ENCODE measurements around the gene SHTN1.
A peak's percentile ranks its signal among the peaks of the same experiment; 100 is the strongest.

SHTN1 gene

DNA sequence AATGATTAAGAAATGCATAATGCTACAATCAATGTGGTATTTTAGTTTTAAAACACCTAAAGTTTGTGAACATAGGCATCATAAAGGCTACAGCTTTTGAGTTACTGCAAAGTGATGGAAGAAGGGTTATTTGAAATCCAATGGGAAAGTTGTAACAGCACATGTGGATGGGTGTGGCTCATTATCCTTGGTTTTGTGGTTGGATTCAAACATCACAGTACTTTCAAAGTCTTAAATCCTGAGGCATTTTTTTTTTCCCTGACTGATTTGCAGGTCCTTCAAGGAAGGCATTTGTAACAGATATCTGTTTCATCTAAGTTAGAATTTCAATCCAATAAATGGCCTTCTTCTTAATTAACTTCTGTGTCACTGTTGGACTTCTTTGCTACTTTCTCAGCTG is 9.8 kb upstream of the SHTN1 start:
- Histone ChIP-seq H3K27me3 (ENCODE audit: insufficient read depth, low read length) (no peaks in the 10 kb centered on the region), H3K14ac (ENCODE audit: low read length) (no peak overlapping the region), H2AK5ac (ENCODE audit: low read length) (no peak overlapping the region), H3K23ac (ENCODE audit: low read length) (no peak overlapping the region), H3K18ac (ENCODE audit: low read length) (no peak overlapping the region), H3K9me3 (ENCODE audit: insufficient read depth, low read depth, low read length) (no peaks in the 10 kb centered on the region), H3K4me1 (ENCODE audit: control insufficient read depth in 1 of 2, insufficient read depth in 2 of 2, low read length in 2 of 2) (no peaks in the 10 kb centered on the region), H3K9ac (ENCODE audit: low read length) (no peak overlapping the region), H3K79me1 (ENCODE audit: low read length) (no peaks in the 10 kb centered on the region), H4K12ac (ENCODE audit: low read depth, low read length) (no peak overlapping the region), H4K8ac (ENCODE audit: low read depth, low read length) (no peak overlapping the region), H2BK120ac (ENCODE audit: insufficient read depth, low read length, poor library complexity) (no peak overlapping the region), H2AFZ (ENCODE audit: insufficient read depth, low read length, poor library complexity) (no peak overlapping the region), H3K4me2 (ENCODE audit: low read length) (no peak overlapping the region), H3K27ac (ENCODE audit: low read depth, low read length) (no peak overlapping the region), H3K4ac (ENCODE audit: low read depth, low read length) (no peak overlapping the region), H3K4me3 (ENCODE audit: low read depth, low read length) (no peak overlapping the region), H4K91ac (ENCODE audit: low read depth, low read length) (no peak overlapping the region), H2BK5ac (ENCODE audit: low read depth, low read length, poor library complexity) (no peak overlapping the region), H2BK12ac (ENCODE audit: low read length) (no peak overlapping the region), H3K36me3 (ENCODE audit: control insufficient read depth in 1 of 2, insufficient read depth in 2 of 2, low read length in 2 of 2) (no peaks in the 10 kb centered on the region), H3K79me2 (ENCODE audit: control insufficient read depth, insufficient read depth, low read length, poor library complexity) (no peaks in the 10 kb centered on the region)
- no peak for DNase-seq

DNA sequence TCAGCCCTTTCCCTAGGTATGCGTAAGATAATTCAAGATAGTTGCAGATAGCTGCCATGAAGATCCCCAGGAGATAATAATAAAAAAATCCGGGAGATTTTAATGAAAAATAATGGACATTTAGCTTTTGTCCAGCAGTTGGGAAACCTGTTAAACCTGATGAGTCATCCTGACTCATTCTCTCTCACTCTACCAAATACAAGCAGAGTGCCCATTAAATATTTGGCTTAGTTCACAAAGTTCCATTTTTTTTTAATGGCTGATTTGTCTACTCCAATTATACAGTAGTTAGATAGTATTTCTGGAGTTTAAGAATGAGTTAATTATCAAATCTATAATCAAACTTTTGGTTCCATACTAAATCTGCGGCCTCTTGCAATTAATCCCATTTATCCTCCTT is 2.1 kb upstream of the SHTN1 start:
- Histone ChIP-seq H3K79me2 (ENCODE audit: control insufficient read depth, insufficient read depth, low read length, poor library complexity) (peaks cover 7% of the 10 kb centered on the region), H3K27me3 (ENCODE audit: insufficient read depth, low read length) (no peaks in the 10 kb centered on the region), H4K8ac (ENCODE audit: low read depth, low read length) (no peak overlapping the region), H3K4me2 (ENCODE audit: low read length) (no peak overlapping the region), H3K27ac (ENCODE audit: low read depth, low read length) (no peak overlapping the region), H3K14ac (ENCODE audit: low read length) (no peak overlapping the region), H3K4me3 (ENCODE audit: low read depth, low read length) (no peak overlapping the region), H3K9me3 (ENCODE audit: insufficient read depth, low read depth, low read length) (no peaks in the 10 kb centered on the region), H3K79me1 (ENCODE audit: low read length) (peaks cover 12% of the 10 kb centered on the region), H2BK120ac (ENCODE audit: insufficient read depth, low read length, poor library complexity) (no peak overlapping the region), H4K91ac (ENCODE audit: low read depth, low read length) (no peak overlapping the region), H2AK5ac (ENCODE audit: low read length) (no peak overlapping the region), H3K9ac (ENCODE audit: low read length) (no peak overlapping the region), H3K36me3 (ENCODE audit: control insufficient read depth in 1 of 2, insufficient read depth in 2 of 2, low read length in 2 of 2) (no peaks in the 10 kb centered on the region), H2BK5ac (ENCODE audit: low read depth, low read length, poor library complexity) (no peak overlapping the region), H3K23ac (ENCODE audit: low read length) (no peak overlapping the region), H2BK12ac (ENCODE audit: low read length) (no peak overlapping the region), H3K18ac (ENCODE audit: low read length) (no peak overlapping the region), H4K12ac (ENCODE audit: low read depth, low read length) (no peak overlapping the region), H2AFZ (ENCODE audit: insufficient read depth, low read length, poor library complexity) (no peak overlapping the region), H3K4ac (ENCODE audit: low read depth, low read length) (no peak overlapping the region), H3K4me1 (ENCODE audit: control insufficient read depth in 1 of 2, insufficient read depth in 2 of 2, low read length in 2 of 2) (peaks cover 5 to 11% of the 10 kb centered on the region in 2 experiments)
- peak in 1 of 2 donors; percentile 80 for DNase-seq
- WGBS (ENCODE audit: extremely low coverage, insufficient coverage, insufficient read length), result no CpG with 5 or more reads among the region's 3 CpGs

DNA sequence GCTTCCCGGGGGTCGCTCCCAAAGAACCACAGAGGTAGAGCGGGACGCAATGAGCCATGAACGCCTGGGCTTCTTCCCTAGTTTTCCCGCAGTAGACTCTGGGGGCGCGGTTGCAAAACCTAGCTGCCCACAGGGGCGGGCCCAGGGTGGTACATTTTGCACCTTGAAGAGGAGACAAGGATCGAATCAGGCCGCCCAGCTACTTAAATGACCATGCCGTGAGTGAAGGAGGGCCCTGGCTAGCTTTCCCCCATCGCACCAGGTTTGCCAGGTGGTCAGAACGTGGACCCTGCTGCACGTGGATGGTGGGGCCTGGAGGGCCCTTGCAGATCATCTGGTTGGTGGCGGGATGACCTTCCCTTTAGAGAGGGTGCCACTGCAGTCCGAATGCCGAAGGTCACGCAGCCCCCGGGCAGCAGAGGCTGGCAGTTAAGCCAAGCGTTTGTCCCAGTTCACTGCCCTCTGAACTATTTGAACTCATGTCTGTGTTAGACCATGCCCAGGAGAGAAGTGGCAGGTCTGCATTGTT is 604 bp upstream of the SHTN1 start:
- H3K36me3 ChIP-seq (ENCODE audit: control insufficient read depth in 1 of 2, insufficient read depth in 2 of 2, low read length in 2 of 2), result no peaks in the 10 kb centered on the region
- H3K27me3 ChIP-seq (ENCODE audit: insufficient read depth, low read length), result no peaks in the 10 kb centered on the region
- peaks cover 5 to 11% of the 10 kb centered on the region in 2 experiments for H3K4me1 ChIP-seq (ENCODE audit: control insufficient read depth in 1 of 2, insufficient read depth in 2 of 2, low read length in 2 of 2)
- peak overlapping the region; percentile 93 for H4K8ac ChIP-seq (ENCODE audit: low read depth, low read length)
- H2AFZ ChIP-seq (ENCODE audit: insufficient read depth, low read length, poor library complexity), result peak overlapping the region; percentile 89
- no peaks in the 10 kb centered on the region for H3K9me3 ChIP-seq (ENCODE audit: insufficient read depth, low read depth, low read length)
- no peak overlapping the region for H2AK5ac ChIP-seq (ENCODE audit: low read length)
- peak overlapping the region; percentile 62 for H3K9ac ChIP-seq (ENCODE audit: low read length)
- WGBS (ENCODE audit: extremely low coverage, insufficient coverage, insufficient read length), result no CpG with 5 or more reads among the region's 21 CpGs
- peak overlapping the region; percentile 42 for H3K18ac ChIP-seq (ENCODE audit: low read length)
- H3K27ac ChIP-seq (ENCODE audit: low read depth, low read length), result peak overlapping the region; percentile 24
- peak overlapping the region; percentile 9 for H2BK12ac ChIP-seq (ENCODE audit: low read length)
- peak overlapping the region; percentile 58 for H4K12ac ChIP-seq (ENCODE audit: low read depth, low read length)
- DNase-seq, result peak; percentile 11 to 31
- peak overlapping the region; percentile 12 for H3K4ac ChIP-seq (ENCODE audit: low read depth, low read length)
- H3K23ac ChIP-seq (ENCODE audit: low read length), result no peak overlapping the region
- peak overlapping the region; percentile 87 for H3K4me3 ChIP-seq (ENCODE audit: low read depth, low read length)
- H3K79me1 ChIP-seq (ENCODE audit: low read length), result peaks cover 12% of the 10 kb centered on the region
- peak overlapping the region; percentile 59 for H3K4me2 ChIP-seq (ENCODE audit: low read length)
- H3K79me2 ChIP-seq (ENCODE audit: control insufficient read depth, insufficient read depth, low read length, poor library complexity), result peaks cover 7% of the 10 kb centered on the region
- H2BK5ac ChIP-seq (ENCODE audit: low read depth, low read length, poor library complexity), result peak overlapping the region; percentile 32
- peak overlapping the region; percentile 12 for H3K14ac ChIP-seq (ENCODE audit: low read length)
- peak overlapping the region; percentile 44 for H2BK120ac ChIP-seq (ENCODE audit: insufficient read depth, low read length, poor library complexity)
- H4K91ac ChIP-seq (ENCODE audit: low read depth, low read length), result peak overlapping the region; percentile 93

DNA sequence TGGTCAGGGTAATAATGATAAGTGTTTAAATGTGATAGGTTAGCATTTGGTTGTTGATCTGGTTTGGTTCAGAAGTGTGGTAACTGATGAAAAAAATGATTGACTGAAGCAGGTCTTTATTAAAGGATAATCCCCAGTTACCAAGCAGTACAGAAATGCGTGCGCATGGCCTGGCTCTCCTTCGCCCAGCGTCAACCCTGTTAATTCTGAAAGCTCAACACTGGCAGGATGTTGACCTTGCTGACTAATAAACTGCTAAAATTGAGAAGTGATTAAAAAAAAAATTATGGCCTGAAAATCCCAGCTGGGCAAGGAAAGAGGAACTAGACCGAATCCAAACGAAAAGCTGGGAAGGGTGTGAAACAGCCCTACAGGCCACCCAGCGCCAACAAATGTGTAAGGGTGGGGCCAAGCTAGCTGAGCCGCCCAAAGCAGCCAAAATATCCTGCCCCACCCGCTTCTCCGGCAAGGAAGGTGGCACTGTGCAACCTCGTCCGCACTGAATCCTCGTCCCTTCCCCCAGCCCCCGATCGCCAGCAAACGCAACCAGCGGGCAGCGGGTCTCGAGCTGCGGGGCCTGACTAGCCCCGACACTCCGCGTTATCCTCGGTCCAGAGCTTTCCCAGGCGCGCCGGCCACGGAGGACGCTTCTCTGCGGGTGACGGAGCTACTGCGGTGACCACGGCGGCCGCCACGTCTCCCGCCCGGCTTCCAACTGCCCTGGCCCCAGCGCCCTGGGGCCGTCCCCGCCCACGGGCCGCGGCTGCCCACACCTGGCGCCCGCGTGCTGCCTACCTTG is 561 bp downstream of the SHTN1 start:
- Histone ChIP-seq H3K79me2 (ENCODE audit: control insufficient read depth, insufficient read depth, low read length, poor library complexity) (peaks cover 7% of the 10 kb centered on the region), H3K4me2 (ENCODE audit: low read length) (peak overlapping the region; percentile 59), H3K4me1 (ENCODE audit: control insufficient read depth in 1 of 2, insufficient read depth in 2 of 2, low read length in 2 of 2) (peaks cover 5 to 11% of the 10 kb centered on the region in 2 experiments), H3K14ac (ENCODE audit: low read length) (peak overlapping the region; percentile 94), H4K12ac (ENCODE audit: low read depth, low read length) (peak overlapping the region; percentile 88), H2BK5ac (ENCODE audit: low read depth, low read length, poor library complexity) (peak overlapping the region; percentile 80), H2AFZ (ENCODE audit: insufficient read depth, low read length, poor library complexity) (peak overlapping the region; percentile 99), H3K23ac (ENCODE audit: low read length) (no peak overlapping the region), H4K91ac (ENCODE audit: low read depth, low read length) (peak overlapping the region; percentile 93), H2AK5ac (ENCODE audit: low read length) (peak overlapping the region; percentile 2), H3K18ac (ENCODE audit: low read length) (peak overlapping the region; percentile 93), H2BK12ac (ENCODE audit: low read length) (peak overlapping the region; percentile 32), H3K4me3 (ENCODE audit: low read depth, low read length) (peak overlapping the region; percentile 87), H3K9ac (ENCODE audit: low read length) (peak overlapping the region; percentile 69), H3K9me3 (ENCODE audit: insufficient read depth, low read depth, low read length) (no peaks in the 10 kb centered on the region), H3K27me3 (ENCODE audit: insufficient read depth, low read length) (no peaks in the 10 kb centered on the region), H3K27ac (ENCODE audit: low read depth, low read length) (peak overlapping the region; percentile 51), H4K8ac (ENCODE audit: low read depth, low read length) (peak overlapping the region; percentile 93), H3K79me1 (ENCODE audit: low read length) (peaks cover 12% of the 10 kb centered on the region), H3K4ac (ENCODE audit: low read depth, low read length) (peak overlapping the region; percentile 89), H3K36me3 (ENCODE audit: control insufficient read depth in 1 of 2, insufficient read depth in 2 of 2, low read length in 2 of 2) (no peaks in the 10 kb centered on the region), H2BK120ac (ENCODE audit: insufficient read depth, low read length, poor library complexity) (peak overlapping the region; percentile 94)
- peak; percentile 82 to 86 for DNase-seq
- WGBS (ENCODE audit: extremely low coverage, insufficient coverage, insufficient read length), result no CpG with 5 or more reads among the region's 47 CpGs
